Measurements from ENCODE around the gene TEPSIN. TPM values are rescaled to one million over a fixed set of nuclear protein-coding genes. Genes with fewer than 3 reads are reported as not detected.

TEPSIN gene
- total RNA-seq, 1 experiment from 2014 or later = 40.7 TPM

DNA sequence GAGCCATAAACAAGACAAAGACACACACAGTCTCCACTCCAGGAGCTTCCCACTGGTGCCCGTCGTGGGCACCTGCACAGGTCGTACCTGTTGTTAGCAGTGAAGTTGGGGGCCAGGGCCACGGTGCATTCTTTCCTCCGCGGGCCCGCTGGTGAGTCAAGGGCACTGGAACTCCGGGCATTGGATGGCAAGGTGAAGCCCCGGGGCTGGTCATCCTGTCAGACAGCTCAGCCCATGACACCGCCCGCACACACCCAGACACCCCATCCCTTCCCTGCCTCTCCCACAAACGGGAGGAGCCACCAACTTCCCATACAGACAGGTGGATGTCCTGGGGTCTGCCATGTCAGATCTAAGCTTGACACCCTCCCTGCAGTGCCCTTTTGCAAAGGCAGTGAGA is 32.2 kb downstream of the TEPSIN start:
- Mint-ChIP-seq H3K27ac (no peak overlapping the region), H3K4me3 (no peak overlapping the region), H3K9me3 (no peaks in the 10 kb centered on the region), H3K4me1 (no peaks in the 10 kb centered on the region), H3K27me3 (ENCODE audit: low read depth) (no peaks in the 10 kb centered on the region), H3K36me3 (no peaks in the 10 kb centered on the region; the same call in 1 of the 2 replicates)
- ChIA-PET POLR2A (no interaction called here), CTCF (no interaction called here)
- ATAC-seq (no peak), DNase-seq (ENCODE audit: low spot score) (no peak)
- TF ChIP-seq, protein P1, sequence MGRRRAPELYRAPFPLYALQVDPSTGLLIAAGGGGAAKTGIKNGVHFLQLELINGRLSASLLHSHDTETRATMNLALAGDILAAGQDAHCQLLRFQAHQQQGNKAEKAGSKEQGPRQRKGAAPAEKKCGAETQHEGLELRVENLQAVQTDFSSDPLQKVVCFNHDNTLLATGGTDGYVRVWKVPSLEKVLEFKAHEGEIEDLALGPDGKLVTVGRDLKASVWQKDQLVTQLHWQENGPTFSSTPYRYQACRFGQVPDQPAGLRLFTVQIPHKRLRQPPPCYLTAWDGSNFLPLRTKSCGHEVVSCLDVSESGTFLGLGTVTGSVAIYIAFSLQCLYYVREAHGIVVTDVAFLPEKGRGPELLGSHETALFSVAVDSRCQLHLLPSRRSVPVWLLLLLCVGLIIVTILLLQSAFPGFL (CRISPR knock-in tag; IDR thresholded peaks at IDR 0.05; ENCODE audit: borderline replicate concordance) = no peak
- TF ChIP-seq, protein P2, sequence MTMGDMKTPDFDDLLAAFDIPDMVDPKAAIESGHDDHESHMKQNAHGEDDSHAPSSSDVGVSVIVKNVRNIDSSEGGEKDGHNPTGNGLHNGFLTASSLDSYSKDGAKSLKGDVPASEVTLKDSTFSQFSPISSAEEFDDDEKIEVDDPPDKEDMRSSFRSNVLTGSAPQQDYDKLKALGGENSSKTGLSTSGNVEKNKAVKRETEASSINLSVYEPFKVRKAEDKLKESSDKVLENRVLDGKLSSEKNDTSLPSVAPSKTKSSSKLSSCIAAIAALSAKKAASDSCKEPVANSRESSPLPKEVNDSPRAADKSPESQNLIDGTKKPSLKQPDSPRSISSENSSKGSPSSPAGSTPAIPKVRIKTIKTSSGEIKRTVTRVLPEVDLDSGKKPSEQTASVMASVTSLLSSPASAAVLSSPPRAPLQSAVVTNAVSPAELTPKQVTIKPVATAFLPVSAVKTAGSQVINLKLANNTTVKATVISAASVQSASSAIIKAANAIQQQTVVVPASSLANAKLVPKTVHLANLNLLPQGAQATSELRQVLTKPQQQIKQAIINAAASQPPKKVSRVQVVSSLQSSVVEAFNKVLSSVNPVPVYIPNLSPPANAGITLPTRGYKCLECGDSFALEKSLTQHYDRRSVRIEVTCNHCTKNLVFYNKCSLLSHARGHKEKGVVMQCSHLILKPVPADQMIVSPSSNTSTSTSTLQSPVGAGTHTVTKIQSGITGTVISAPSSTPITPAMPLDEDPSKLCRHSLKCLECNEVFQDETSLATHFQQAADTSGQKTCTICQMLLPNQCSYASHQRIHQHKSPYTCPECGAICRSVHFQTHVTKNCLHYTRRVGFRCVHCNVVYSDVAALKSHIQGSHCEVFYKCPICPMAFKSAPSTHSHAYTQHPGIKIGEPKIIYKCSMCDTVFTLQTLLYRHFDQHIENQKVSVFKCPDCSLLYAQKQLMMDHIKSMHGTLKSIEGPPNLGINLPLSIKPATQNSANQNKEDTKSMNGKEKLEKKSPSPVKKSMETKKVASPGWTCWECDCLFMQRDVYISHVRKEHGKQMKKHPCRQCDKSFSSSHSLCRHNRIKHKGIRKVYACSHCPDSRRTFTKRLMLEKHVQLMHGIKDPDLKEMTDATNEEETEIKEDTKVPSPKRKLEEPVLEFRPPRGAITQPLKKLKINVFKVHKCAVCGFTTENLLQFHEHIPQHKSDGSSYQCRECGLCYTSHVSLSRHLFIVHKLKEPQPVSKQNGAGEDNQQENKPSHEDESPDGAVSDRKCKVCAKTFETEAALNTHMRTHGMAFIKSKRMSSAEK (CRISPR knock-in tag; IDR thresholded peaks at IDR 0.05; ENCODE audit: borderline replicate concordance) = no peak
- no peak for TF ChIP-seq TEAD4 (CRISPR knock-in tag; IDR thresholded peaks at IDR 0.05)
- TF ChIP-seq, protein P3, sequence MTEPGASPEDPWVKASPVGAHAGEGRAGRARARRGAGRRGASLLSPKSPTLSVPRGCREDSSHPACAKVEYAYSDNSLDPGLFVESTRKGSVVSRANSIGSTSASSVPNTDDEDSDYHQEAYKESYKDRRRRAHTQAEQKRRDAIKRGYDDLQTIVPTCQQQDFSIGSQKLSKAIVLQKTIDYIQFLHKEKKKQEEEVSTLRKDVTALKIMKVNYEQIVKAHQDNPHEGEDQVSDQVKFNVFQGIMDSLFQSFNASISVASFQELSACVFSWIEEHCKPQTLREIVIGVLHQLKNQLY (CRISPR knock-in tag; IDR thresholded peaks at IDR 0.05) = no peak
- TF ChIP-seq, protein P4, sequence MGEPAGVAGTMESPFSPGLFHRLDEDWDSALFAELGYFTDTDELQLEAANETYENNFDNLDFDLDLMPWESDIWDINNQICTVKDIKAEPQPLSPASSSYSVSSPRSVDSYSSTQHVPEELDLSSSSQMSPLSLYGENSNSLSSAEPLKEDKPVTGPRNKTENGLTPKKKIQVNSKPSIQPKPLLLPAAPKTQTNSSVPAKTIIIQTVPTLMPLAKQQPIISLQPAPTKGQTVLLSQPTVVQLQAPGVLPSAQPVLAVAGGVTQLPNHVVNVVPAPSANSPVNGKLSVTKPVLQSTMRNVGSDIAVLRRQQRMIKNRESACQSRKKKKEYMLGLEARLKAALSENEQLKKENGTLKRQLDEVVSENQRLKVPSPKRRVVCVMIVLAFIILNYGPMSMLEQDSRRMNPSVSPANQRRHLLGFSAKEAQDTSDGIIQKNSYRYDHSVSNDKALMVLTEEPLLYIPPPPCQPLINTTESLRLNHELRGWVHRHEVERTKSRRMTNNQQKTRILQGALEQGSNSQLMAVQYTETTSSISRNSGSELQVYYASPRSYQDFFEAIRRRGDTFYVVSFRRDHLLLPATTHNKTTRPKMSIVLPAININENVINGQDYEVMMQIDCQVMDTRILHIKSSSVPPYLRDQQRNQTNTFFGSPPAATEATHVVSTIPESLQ (CRISPR knock-in tag; IDR thresholded peaks at IDR 0.05) = no peak
- TF ChIP-seq, protein P5, sequence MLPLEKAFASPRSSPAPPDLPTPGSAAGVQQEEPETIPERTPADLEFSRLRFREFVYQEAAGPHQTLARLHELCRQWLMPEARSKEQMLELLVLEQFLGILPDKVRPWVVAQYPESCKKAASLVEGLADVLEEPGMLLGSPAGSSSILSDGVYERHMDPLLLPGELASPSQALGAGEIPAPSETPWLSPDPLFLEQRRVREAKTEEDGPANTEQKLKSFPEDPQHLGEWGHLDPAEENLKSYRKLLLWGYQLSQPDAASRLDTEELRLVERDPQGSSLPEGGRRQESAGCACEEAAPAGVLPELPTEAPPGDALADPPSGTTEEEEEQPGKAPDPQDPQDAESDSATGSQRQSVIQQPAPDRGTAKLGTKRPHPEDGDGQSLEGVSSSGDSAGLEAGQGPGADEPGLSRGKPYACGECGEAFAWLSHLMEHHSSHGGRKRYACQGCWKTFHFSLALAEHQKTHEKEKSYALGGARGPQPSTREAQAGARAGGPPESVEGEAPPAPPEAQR (CRISPR knock-in tag; IDR thresholded peaks at IDR 0.05) = no peak

DNA sequence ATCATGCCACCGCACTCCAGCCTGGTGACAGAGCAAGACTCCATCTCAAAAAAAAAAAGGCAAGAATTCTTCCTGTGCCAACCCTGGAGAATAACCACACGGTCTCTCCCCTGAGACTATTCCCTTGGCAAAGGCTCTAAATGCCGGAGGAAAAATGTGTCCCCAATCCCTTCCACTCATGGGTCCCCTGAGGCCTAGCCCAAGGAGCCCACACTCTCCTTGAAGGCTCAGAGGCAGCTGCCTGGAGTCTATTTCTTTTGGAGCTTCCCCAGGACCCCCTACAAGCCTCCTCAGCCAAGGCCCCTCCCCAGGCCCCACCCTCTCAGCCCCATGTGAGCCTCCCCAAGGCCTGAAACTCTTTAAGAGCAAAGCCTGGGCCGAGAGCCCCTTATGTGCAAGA is 32.7 kb downstream of the TEPSIN start:
- Mint-ChIP-seq H3K4me1 (no peaks in the 10 kb centered on the region), H3K27ac (no peak overlapping the region), H3K36me3 (no peaks in the 10 kb centered on the region; the same call in 1 of the 2 replicates), H3K9me3 (no peaks in the 10 kb centered on the region), H3K27me3 (ENCODE audit: low read depth) (no peaks in the 10 kb centered on the region), H3K4me3 (no peak overlapping the region)
- DNase-seq (ENCODE audit: low spot score) (no peak), ATAC-seq (no peak)
- POLR2A ChIA-PET = no interaction called here
- CTCF ChIA-PET = interaction anchor here (0.6 kb wide), 1 partner anchor 109 kb away, joined by 5 read pairs; no protein-coding TSS in a partner anchor
- TF ChIP-seq FOXP1 (CRISPR knock-in tag; IDR thresholded peaks at IDR 0.05; ENCODE audit: borderline replicate concordance) (no peak), CREM (CRISPR knock-in tag; IDR thresholded peaks at IDR 0.05) (no peak), SOX15 (CRISPR knock-in tag; IDR thresholded peaks at IDR 0.05) (no peak), MYBL2 (CRISPR knock-in tag; IDR thresholded peaks at IDR 0.05) (no peak), ZNF232 (CRISPR knock-in tag; IDR thresholded peaks at IDR 0.05) (no peak)
- TF ChIP-seq, protein P6, sequence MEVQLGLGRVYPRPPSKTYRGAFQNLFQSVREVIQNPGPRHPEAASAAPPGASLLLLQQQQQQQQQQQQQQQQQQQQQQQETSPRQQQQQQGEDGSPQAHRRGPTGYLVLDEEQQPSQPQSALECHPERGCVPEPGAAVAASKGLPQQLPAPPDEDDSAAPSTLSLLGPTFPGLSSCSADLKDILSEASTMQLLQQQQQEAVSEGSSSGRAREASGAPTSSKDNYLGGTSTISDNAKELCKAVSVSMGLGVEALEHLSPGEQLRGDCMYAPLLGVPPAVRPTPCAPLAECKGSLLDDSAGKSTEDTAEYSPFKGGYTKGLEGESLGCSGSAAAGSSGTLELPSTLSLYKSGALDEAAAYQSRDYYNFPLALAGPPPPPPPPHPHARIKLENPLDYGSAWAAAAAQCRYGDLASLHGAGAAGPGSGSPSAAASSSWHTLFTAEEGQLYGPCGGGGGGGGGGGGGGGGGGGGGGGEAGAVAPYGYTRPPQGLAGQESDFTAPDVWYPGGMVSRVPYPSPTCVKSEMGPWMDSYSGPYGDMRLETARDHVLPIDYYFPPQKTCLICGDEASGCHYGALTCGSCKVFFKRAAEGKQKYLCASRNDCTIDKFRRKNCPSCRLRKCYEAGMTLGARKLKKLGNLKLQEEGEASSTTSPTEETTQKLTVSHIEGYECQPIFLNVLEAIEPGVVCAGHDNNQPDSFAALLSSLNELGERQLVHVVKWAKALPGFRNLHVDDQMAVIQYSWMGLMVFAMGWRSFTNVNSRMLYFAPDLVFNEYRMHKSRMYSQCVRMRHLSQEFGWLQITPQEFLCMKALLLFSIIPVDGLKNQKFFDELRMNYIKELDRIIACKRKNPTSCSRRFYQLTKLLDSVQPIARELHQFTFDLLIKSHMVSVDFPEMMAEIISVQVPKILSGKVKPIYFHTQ (CRISPR knock-in tag; IDR thresholded peaks at IDR 0.05) = no peak
- TF ChIP-seq, protein P7, sequence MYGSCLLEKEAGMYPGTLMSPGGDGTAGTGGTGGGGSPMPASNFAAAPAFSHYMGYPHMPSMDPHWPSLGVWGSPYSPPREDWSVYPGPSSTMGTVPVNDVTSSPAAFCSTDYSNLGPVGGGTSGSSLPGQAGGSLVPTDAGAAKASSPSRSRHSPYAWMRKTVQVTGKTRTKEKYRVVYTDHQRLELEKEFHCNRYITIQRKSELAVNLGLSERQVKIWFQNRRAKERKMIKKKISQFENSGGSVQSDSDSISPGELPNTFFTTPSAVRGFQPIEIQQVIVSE (CRISPR knock-in tag; IDR thresholded peaks at IDR 0.05; ENCODE audit: borderline replicate concordance) = no peak
- TF ChIP-seq, protein P2 (CRISPR knock-in tag; IDR thresholded peaks at IDR 0.05; ENCODE audit: borderline replicate concordance) = no peak
- TF ChIP-seq, protein P8, sequence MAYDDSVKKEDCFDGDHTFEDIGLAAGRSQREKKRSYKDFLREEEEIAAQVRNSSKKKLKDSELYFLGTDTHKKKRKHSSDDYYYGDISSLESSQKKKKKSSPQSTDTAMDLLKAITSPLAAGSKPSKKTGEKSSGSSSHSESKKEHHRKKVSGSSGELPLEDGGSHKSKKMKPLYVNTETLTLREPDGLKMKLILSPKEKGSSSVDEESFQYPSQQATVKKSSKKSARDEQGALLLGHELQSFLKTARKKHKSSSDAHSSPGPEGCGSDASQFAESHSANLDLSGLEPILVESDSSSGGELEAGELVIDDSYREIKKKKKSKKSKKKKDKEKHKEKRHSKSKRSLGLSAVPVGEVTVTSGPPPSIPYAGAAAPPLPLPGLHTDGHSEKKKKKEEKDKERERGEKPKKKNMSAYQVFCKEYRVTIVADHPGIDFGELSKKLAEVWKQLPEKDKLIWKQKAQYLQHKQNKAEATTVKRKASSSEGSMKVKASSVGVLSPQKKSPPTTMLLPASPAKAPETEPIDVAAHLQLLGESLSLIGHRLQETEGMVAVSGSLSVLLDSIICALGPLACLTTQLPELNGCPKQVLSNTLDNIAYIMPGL (CRISPR knock-in tag; IDR thresholded peaks at IDR 0.05) = no peak

Measured in WTC11 (cell line).